ENCODE measurements around the gene ERBB4.

The ERBB4 gene

DNA sequence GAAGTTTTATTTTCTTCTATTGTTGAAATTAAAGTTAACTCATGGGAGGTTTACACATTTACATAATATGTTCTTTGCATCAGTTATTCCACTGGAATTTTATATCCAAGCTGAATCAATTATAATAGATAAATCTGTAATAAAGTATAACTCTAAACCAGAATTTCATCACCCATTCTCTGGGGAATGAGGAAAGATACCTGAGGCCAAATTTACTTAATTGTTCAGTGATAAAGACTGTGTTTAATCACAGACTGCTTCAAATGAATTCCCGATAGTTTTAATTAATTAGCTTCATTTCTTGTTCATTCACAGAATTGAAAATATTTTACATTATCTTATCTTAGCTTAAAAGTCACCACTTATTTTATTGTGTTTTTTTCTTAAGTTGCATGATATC, 562.5 kb downstream of the ERBB4 start:
- no peak overlapping the region for H3K27ac ChIP-seq (ENCODE audit: low read depth, low read length)
- no peaks in the 10 kb centered on the region for H3K79me2 ChIP-seq (ENCODE audit: control insufficient read depth, low read length)
- no peak overlapping the region for H3K4me3 ChIP-seq (ENCODE audit: low read length)
- no peaks in the 10 kb centered on the region for H3K27me3 ChIP-seq (ENCODE audit: control insufficient read depth, low read length)
- H3K36me3 ChIP-seq (ENCODE audit: control insufficient read depth, low read length), result no peaks in the 10 kb centered on the region
- no peaks in the 10 kb centered on the region for H4K20me1 ChIP-seq (ENCODE audit: control insufficient read depth, insufficient read depth, low read depth, low read length)
- no peaks in the 10 kb centered on the region for H3K9me3 ChIP-seq (ENCODE audit: control insufficient read depth, insufficient read depth, low read length)
- H3K9me2 ChIP-seq (replicated peaks; ENCODE audit: control insufficient read depth, low read length), result no peaks in the 10 kb centered on the region
- TF ChIP-seq, protein P1, sequence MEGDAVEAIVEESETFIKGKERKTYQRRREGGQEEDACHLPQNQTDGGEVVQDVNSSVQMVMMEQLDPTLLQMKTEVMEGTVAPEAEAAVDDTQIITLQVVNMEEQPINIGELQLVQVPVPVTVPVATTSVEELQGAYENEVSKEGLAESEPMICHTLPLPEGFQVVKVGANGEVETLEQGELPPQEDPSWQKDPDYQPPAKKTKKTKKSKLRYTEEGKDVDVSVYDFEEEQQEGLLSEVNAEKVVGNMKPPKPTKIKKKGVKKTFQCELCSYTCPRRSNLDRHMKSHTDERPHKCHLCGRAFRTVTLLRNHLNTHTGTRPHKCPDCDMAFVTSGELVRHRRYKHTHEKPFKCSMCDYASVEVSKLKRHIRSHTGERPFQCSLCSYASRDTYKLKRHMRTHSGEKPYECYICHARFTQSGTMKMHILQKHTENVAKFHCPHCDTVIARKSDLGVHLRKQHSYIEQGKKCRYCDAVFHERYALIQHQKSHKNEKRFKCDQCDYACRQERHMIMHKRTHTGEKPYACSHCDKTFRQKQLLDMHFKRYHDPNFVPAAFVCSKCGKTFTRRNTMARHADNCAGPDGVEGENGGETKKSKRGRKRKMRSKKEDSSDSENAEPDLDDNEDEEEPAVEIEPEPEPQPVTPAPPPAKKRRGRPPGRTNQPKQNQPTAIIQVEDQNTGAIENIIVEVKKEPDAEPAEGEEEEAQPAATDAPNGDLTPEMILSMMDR (IDR thresholded peaks at IDR 0.05; ENCODE audit: low read depth, low read length, poor library complexity, severe bottlenecking), result no peak
- no peak for TF ChIP-seq EZH2phosphoT487 (IDR thresholded peaks at IDR 0.05; ENCODE audit: borderline replicate concordance, low read length)
- no peaks in the 10 kb centered on the region for H3K4me1 ChIP-seq (ENCODE audit: control insufficient read depth, low read length)
- H3K4me2 ChIP-seq (ENCODE audit: low read length), result no peak overlapping the region
- H3F3A ChIP-seq (ENCODE audit: control insufficient read depth, insufficient read depth), result no peaks in the 10 kb centered on the region

DNA sequence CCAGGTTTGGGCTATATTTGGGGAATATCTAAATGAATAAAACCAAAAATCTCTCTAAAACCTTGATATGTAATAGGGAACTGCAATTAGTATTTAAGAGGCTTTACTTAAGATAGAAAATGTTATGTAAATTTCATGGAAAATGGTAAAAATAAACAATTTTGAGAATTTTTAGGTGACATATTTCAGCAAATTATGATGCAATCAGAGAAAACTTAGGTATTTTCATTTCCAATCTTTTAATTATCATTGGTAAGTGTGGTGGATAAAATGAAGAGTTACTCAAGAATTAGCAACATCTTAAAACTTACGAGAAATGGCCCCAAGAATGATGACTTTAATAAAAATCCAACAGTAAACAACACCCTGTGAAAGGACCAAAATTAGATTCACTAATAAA, 571.4 kb downstream of the ERBB4 start:
- Histone ChIP-seq H3K9me2 (replicated peaks; ENCODE audit: control insufficient read depth, low read length) (no peaks in the 10 kb centered on the region), H3K4me3 (ENCODE audit: low read length) (no peak overlapping the region), H3K79me2 (ENCODE audit: control insufficient read depth, low read length) (no peaks in the 10 kb centered on the region), H3K4me2 (ENCODE audit: low read length) (no peak overlapping the region), H3K36me3 (ENCODE audit: control insufficient read depth, low read length) (no peaks in the 10 kb centered on the region), H3K9me3 (ENCODE audit: control insufficient read depth, insufficient read depth, low read length) (no peaks in the 10 kb centered on the region), H3K27ac (ENCODE audit: low read depth, low read length) (no peak overlapping the region), H3F3A (ENCODE audit: control insufficient read depth, insufficient read depth) (no peaks in the 10 kb centered on the region), H3K4me1 (ENCODE audit: control insufficient read depth, low read length) (no peaks in the 10 kb centered on the region), H3K27me3 (ENCODE audit: control insufficient read depth, low read length) (no peaks in the 10 kb centered on the region), H4K20me1 (ENCODE audit: control insufficient read depth, insufficient read depth, low read depth, low read length) (no peaks in the 10 kb centered on the region)
- TF ChIP-seq EZH2phosphoT487 (IDR thresholded peaks at IDR 0.05; ENCODE audit: borderline replicate concordance, low read length), result no peak
- TF ChIP-seq, protein P1 (IDR thresholded peaks at IDR 0.05; ENCODE audit: low read depth, low read length, poor library complexity, severe bottlenecking), result no peak

DNA sequence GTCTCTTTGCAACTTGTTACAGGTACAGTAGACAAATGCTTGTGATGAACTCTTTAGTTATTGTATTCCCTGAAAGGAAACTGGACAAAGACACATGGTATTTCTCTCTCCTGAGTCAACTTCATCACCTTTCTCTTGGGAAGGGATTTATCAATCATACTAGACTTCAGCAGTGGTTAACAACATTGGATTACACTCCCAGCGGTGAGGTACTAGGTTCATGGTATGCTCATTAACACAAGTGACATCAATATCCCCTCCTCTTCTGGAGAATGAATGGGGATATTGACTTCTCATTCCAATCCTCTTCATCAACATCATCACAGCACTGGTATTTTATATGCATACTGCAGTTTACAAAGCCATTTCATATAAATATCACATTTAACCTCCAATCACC, 574.6 kb downstream of the ERBB4 start:
- H3K36me3 ChIP-seq (ENCODE audit: control insufficient read depth, low read length), result no peaks in the 10 kb centered on the region
- no peak overlapping the region for H3K4me3 ChIP-seq (ENCODE audit: low read length)
- H3K4me1 ChIP-seq (ENCODE audit: control insufficient read depth, low read length), result no peaks in the 10 kb centered on the region
- no peaks in the 10 kb centered on the region for H4K20me1 ChIP-seq (ENCODE audit: control insufficient read depth, insufficient read depth, low read depth, low read length)
- no peaks in the 10 kb centered on the region for H3K27me3 ChIP-seq (ENCODE audit: control insufficient read depth, low read length)
- no peaks in the 10 kb centered on the region; the same call in 1 of the 2 replicates for H3K9me3 ChIP-seq (ENCODE audit: control insufficient read depth, insufficient read depth, low read length)
- H3K4me2 ChIP-seq (ENCODE audit: low read length), result no peak overlapping the region
- no peak for TF ChIP-seq EZH2phosphoT487 (IDR thresholded peaks at IDR 0.05; ENCODE audit: borderline replicate concordance, low read length)
- TF ChIP-seq, protein P1 (IDR thresholded peaks at IDR 0.05; ENCODE audit: low read depth, low read length, poor library complexity, severe bottlenecking), result no peak
- no peaks in the 10 kb centered on the region for H3K79me2 ChIP-seq (ENCODE audit: control insufficient read depth, low read length)
- H3K9me2 ChIP-seq (replicated peaks; ENCODE audit: control insufficient read depth, low read length), result no peaks in the 10 kb centered on the region
- H3F3A ChIP-seq (ENCODE audit: control insufficient read depth, insufficient read depth), result no peaks in the 10 kb centered on the region
- no peak overlapping the region for H3K27ac ChIP-seq (ENCODE audit: low read depth, low read length)

DNA sequence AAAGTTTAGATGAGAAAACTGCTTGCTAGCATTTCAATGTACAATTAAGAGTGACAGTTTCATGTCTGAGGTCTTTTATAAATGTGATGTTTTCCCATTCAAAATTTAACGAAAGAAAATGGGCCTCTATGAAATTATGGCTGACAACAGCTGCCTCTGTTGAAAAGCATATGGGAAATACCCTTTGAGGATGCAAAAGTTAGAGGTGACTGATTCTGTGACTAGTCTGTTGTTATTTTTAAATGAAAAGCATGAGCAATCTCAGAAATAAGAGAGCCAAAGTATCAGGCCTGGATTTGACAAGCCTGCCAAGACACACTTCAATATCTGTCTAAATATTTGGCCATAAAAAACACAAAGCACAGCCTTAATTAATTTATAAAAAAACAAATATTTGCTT, 580.8 kb downstream of the ERBB4 start:
- Histone ChIP-seq H3F3A (ENCODE audit: control insufficient read depth, insufficient read depth) (no peaks in the 10 kb centered on the region), H4K20me1 (ENCODE audit: control insufficient read depth, insufficient read depth, low read depth, low read length) (no peaks in the 10 kb centered on the region), H3K79me2 (ENCODE audit: control insufficient read depth, low read length) (no peaks in the 10 kb centered on the region), H3K4me2 (ENCODE audit: low read length) (no peak overlapping the region), H3K9me3 (ENCODE audit: control insufficient read depth, insufficient read depth, low read length) (no peaks in the 10 kb centered on the region; the same call in 1 of the 2 replicates), H3K36me3 (ENCODE audit: control insufficient read depth, low read length) (no peaks in the 10 kb centered on the region), H3K4me1 (ENCODE audit: control insufficient read depth, low read length) (no peaks in the 10 kb centered on the region), H3K27ac (ENCODE audit: low read depth, low read length) (no peak overlapping the region), H3K4me3 (ENCODE audit: low read length) (no peak overlapping the region), H3K27me3 (ENCODE audit: control insufficient read depth, low read length) (no peaks in the 10 kb centered on the region), H3K9me2 (replicated peaks; ENCODE audit: control insufficient read depth, low read length) (no peaks in the 10 kb centered on the region)
- TF ChIP-seq, protein P1 (IDR thresholded peaks at IDR 0.05; ENCODE audit: low read depth, low read length, poor library complexity, severe bottlenecking), result no peak
- TF ChIP-seq EZH2phosphoT487 (IDR thresholded peaks at IDR 0.05; ENCODE audit: borderline replicate concordance, low read length), result no peak

All from DOHH2 (cell line).